Psoas muscle (tissue), 8 donors: ENCODE measurements around the gene INPP4A. TPM values are rescaled to one million over a fixed set of nuclear protein-coding genes. Genes with fewer than 3 reads are reported as not detected.

ENCODE experiments used
- ATAC-seq, 4 donors: fragments of 200-7000 bp; cut with Tn5 transposase; one replicate each; pipeline ENCODE4 v1.9.1; 2020; ENCODE audit warnings: moderate library complexity in 3 of 4, mild to moderate bottlenecking in 2 of 4
- DNase-seq, 2 donors: peaks; one replicate each; pipeline ENCODE4 v3.0.0-alpha.2; 2020
- H3K27ac ChIP-seq: fragments of 200-600 bp; one replicate; pipeline ENCODE4 v1.8.0; 2022
- H3K27me3 ChIP-seq, 3 donors: fragments of 200-600 bp in 1 of 3; one replicate each; pipeline versions ENCODE4 v1.6.1 to v1.8.0; 2013 to 2022; ENCODE audit warnings: low read length in 2 of 3, mild to moderate bottlenecking in 2 of 3, moderate library complexity in 1 of 3; ENCODE audit not compliant: insufficient read depth in 3 of 3
- H3K36me3 ChIP-seq, 2 donors: fragments of 200-600 bp in 1 of 2; one replicate each; pipeline versions ENCODE4 v1.6.1 to v1.8.0; 2013 to 2022; ENCODE audit warnings: low read depth in 1 of 2, mild to moderate bottlenecking in 1 of 2, moderate library complexity in 1 of 2; ENCODE audit not compliant: insufficient read depth in 1 of 2
- H3K4me1 ChIP-seq: fragments of 200-600 bp; one replicate; pipeline ENCODE4 v1.8.0; 2022
- H3K4me3 ChIP-seq: fragments of 200-600 bp; one replicate; pipeline ENCODE4 v1.8.0; 2022; ENCODE audit warnings: mild to moderate bottlenecking
- H3K9me3 ChIP-seq: fragments of 200-600 bp; one replicate; pipeline ENCODE4 v1.8.0; 2022
- WGBS, 3 donors: extraction: QIAGEN DNeasy Blood & Tissue Kit; methylation state at CpG; one replicate each; pipeline versions ENCODE4 v1.1.6 to v1.1.7; 2013; 5-methylcytosine and 5-hydroxymethylcytosine counted together
- intact Hi-C, 2 donors: fragments of 100-400 bp; cut with DNase I; formaldehyde crosslinking; loops; one replicate each; pipeline versions ENCODE4 v1.11.0 to v1.14.2; 2022
- polyA plus RNA-seq, 3 donors: library from polyadenylated mRNA; stranded (reverse); fragments of 200-250 nt; gene quantifications; one replicate each; pipeline ENCODE4 v1.2.3, GENCODE V29; 2013
- total RNA-seq, 4 donors: library from RNA; stranded (reverse); fragmentation: NEBNext Ultra II Directional in 2 of 4; extraction: Animal tissue kit (Norgen Biotek cat#: 25700) in 2 of 4; gene quantifications; one replicate each; pipeline versions ENCODE4 v1.2.1 to v1.2.4, GENCODE V29; 2021 to 2023
- TF ChIP-seq, protein P1 (sequence below): fragments of 200-600 bp; IDR thresholded peaks from one replicate; pipeline ENCODE4 v1.8.0; 2022; ENCODE audit warnings: antibody characterized with exemption
- donor health status: healthy with polysubstance abuse.
- donor health status: DM: no; HTN: no; CAD: no; lungs with moderate emphysema.
- donor health status: Bipolar disorder and iron deficiency.
- donor health status: healthy.
- donor health status: DM: yes; HTN: yes; CAD: no.
- donor health status: DM: no; HTN: no; CAD: no.
- donor health status: DM: no; HTN: no; CAD: no.
- donor health status: DM: yes; HTN: yes; CAD: no.

INPP4A gene
- total and polyA plus RNA-seq, 7 donors = 2.2 to 19.7 (median 9.8) TPM

DNA sequence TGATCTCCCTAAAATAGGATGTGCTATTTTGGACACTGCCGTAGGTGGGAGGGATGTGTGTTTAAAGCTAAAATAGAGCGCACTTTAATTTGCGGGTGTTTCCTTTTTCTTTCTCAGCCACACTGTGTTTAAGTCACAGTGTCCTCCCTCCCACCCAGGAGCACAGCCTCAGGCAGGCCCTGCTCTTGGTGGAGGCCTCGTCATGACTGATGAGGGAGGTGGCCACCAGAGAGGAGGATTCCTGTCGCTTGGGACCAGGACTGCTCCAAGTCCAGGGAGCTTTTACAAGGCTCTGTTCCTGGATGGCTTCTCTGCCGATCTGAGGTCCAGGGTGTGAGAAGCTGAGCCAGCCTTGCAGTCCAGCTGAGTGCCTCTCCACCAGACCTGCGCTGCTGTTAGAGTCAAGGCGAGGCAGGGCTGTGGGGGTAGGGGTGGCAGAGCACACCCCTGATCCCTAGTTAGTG, 33.5 kb downstream of the INPP4A start:
- H3K9me3 ChIP-seq = no peaks in the 10 kb centered on the region
- no peaks in the 10 kb centered on the region for H3K36me3 ChIP-seq
- WGBS, 3 donors = 78 to 83% (median 82%) methylated on average over 8 of the region's 8 CpGs
- intact Hi-C loops = no loop called here
- H3K4me1 ChIP-seq = peaks cover 19% of the 10 kb centered on the region
- ATAC-seq (no peak), DNase-seq (no peak)
- no peak overlapping the region for H3K4me3 ChIP-seq
- H3K27ac ChIP-seq = no peak overlapping the region
- H3K27me3 ChIP-seq = no peaks in the 10 kb centered on the region
- TF ChIP-seq, protein P1, sequence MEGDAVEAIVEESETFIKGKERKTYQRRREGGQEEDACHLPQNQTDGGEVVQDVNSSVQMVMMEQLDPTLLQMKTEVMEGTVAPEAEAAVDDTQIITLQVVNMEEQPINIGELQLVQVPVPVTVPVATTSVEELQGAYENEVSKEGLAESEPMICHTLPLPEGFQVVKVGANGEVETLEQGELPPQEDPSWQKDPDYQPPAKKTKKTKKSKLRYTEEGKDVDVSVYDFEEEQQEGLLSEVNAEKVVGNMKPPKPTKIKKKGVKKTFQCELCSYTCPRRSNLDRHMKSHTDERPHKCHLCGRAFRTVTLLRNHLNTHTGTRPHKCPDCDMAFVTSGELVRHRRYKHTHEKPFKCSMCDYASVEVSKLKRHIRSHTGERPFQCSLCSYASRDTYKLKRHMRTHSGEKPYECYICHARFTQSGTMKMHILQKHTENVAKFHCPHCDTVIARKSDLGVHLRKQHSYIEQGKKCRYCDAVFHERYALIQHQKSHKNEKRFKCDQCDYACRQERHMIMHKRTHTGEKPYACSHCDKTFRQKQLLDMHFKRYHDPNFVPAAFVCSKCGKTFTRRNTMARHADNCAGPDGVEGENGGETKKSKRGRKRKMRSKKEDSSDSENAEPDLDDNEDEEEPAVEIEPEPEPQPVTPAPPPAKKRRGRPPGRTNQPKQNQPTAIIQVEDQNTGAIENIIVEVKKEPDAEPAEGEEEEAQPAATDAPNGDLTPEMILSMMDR = no peak

DNA sequence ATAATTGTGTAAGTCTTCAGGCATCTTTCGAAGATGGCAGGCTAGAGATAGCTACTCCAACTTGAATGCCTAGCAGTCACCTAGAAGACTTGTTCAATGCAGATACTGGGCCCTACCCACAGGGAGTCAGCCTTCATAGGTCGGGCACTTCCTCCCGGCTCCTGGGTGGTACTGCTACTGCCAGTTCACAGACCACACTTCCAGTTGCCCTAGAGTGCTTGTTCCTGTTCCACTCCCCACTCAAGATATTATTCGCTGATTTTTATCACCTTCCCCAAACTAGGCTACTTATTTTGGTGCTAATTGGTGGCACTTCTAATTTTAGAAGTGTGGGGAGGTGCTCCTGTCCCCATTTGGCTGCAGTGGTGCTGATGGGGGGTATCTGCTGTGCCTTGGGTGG, 34.2 kb downstream of the INPP4A start:
- Histone ChIP-seq H3K4me3 (no peak overlapping the region), H3K9me3 (no peaks in the 10 kb centered on the region), H3K36me3 (no peaks in the 10 kb centered on the region), H3K27me3 (no peaks in the 10 kb centered on the region), H3K27ac (no peak overlapping the region), H3K4me1 (peaks cover 19% of the 10 kb centered on the region)
- TF ChIP-seq, protein P1 = no peak
- no peak for ATAC-seq
- 82 to 91% (median 84%) methylated on average over 4 of the region's 4 CpGs for WGBS, 3 donors
- intact Hi-C loops = no loop called here
- no peak for DNase-seq

DNA sequence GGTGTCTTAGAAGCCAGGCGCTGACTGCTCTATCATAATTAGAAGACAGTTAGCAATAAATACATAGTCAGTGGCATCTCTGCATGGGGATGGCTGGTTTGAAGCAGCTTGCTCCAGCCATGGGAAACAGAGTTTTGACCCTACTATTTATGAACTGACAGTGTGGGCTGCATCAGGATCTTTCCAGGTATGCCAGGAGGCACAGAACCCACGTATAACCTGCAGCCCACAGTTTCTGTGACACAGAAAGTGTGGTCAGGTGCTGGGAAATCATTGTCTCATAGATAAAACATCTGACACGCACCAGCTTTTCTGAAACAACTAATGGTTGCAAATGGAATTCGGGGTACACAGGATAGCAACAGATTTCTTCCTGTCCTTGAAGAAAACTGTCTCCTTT, 34.7 kb downstream of the INPP4A start:
- no peaks in the 10 kb centered on the region for H3K27me3 ChIP-seq
- no peak overlapping the region for H3K27ac ChIP-seq
- H3K9me3 ChIP-seq = no peaks in the 10 kb centered on the region
- 68 to 77% (median 69%) methylated on average over 4 of the region's 4 CpGs for WGBS, 3 donors
- no peak for ATAC-seq
- TF ChIP-seq, protein P1 = no peak
- intact Hi-C loops = no loop called here
- H3K4me3 ChIP-seq = no peak overlapping the region
- H3K36me3 ChIP-seq = no peaks in the 10 kb centered on the region
- no peak for DNase-seq
- H3K4me1 ChIP-seq = peaks cover 19% of the 10 kb centered on the region

DNA sequence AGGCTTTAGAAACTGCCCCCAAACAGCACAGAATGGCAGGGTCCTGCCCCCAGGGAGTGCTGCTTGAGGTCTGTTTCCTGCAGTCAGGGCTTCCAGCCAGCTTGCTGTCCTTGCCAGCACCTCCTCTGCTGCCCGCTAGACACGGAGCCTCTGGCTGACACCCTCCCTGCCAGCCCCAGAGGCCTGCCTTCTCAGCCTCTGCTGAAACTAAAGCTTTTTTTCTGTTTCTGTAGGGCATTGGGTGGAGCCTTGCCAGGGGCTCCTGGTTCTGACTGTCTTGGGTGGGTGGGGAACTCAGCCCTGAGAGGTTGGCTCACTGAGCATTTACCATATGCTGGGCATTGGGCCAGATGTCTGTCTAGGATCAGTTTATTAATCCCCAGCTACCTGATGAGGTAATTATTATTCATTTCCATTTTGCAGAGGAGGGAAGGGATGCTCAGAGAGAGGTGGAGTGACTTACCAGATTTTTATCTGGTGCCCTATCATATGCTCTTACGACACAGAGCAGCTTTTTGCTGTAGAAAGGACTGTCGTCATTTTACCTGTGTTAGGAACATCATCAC, 35.4 kb downstream of the INPP4A start:
- peak; percentile 73 to 88 (median 78) for ATAC-seq
- H3K36me3 ChIP-seq = no peaks in the 10 kb centered on the region
- H3K9me3 ChIP-seq = no peaks in the 10 kb centered on the region
- TF ChIP-seq, protein P1 = no peak
- no peak overlapping the region for H3K4me3 ChIP-seq
- H3K4me1 ChIP-seq = peaks cover 19% of the 10 kb centered on the region
- peak; percentile 58 to 71 for DNase-seq
- no peak overlapping the region for H3K27ac ChIP-seq
- WGBS, 3 donors = 36 to 41% (median 37%) methylated on average over 4 of the region's 4 CpGs
- intact Hi-C loops = no loop called here
- H3K27me3 ChIP-seq = no peaks in the 10 kb centered on the region

DNA sequence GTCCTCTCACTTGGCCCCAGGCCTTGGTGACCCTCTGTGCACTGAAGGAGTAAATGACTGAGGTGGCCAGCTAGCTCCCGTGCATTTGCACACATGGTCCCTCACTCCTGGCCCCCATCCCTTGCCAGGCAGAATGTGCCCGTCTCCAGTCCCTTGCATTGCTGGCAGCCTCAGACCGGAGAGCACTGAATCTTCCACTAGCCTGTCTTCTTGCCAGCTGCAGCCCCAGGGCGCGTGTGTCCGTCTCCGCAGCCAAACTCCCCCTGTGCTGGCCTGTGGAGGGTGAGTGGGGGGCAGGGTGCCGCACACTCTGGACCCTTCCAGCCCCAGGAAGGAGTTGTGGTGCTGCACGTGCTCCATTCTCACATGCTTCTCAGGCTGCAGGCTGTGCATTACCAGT, 35.9 kb downstream of the INPP4A start:
- TF ChIP-seq, protein P1 = no peak
- Histone ChIP-seq H3K36me3 (no peaks in the 10 kb centered on the region), H3K9me3 (no peaks in the 10 kb centered on the region), H3K27me3 (no peaks in the 10 kb centered on the region), H3K4me1 (peaks cover 19% of the 10 kb centered on the region), H3K4me3 (no peak overlapping the region), H3K27ac (no peak overlapping the region)
- intact Hi-C loops = no loop called here
- 42 to 70% (median 43%) methylated on average over 9 of the region's 9 CpGs for WGBS, 3 donors
- DNase-seq = no peak
- ATAC-seq = no peak
